Tibial nerve (tissue), 4 donors: ENCODE results near the gene IFIT1B.

Source experiments
- EP300 ChIP-seq, 2 donors: sonication (generic); formaldehyde crosslinking; IDR thresholded peaks; one replicate each; pipeline ENCODE4 v1.6.1; 2017; ENCODE audit warnings: antibody characterized with exemption in 2 of 2, mild to moderate bottlenecking in 1 of 2
- POLR2A ChIP-seq, 2 donors: fragments of 450-650 bp; IDR thresholded peaks; one replicate each; pipeline ENCODE4 v1.6.1; 2017; ENCODE audit warnings: antibody characterized with exemption in 2 of 2, mild to moderate bottlenecking in 2 of 2, moderate library complexity in 2 of 2
- TF ChIP-seq, protein P1 (sequence below), 5 experiments: fragments of 200-600 bp in 3 of 5; fragments of 450-650 bp in 2 of 5; sonication (generic) in 3 of 5; IDR thresholded peaks; one replicate each; pipeline ENCODE4 v1.5.1; 2016 to 2019; ENCODE audit warnings: antibody characterized with exemption in 5 of 5, mild to moderate bottlenecking in 3 of 5, moderate library complexity in 2 of 5

DNA sequence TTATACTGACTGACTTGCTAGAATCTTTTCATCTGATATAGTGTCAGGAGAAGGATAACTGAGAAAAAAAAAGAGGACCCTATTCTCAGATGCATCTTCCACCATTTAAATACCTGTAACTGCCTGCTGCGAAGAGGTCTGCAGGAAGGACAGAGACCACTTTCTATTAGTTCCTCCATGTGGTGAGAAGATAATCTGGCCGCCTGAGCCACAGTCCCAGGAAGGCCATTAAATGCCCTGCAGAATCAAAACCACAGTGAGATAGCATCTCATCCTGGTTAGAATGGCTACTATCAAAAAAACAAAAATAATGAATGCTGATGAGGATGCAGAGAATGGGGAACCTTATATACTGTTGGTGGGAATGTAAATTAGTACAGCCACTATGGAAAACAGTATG is 19.9 kb upstream of the IFIT1B start:
- TF ChIP-seq POLR2A (IDR thresholded peaks at IDR 0.05) (no peak), EP300 (IDR thresholded peaks at IDR 0.05) (no peak)
- TF ChIP-seq, protein P1, sequence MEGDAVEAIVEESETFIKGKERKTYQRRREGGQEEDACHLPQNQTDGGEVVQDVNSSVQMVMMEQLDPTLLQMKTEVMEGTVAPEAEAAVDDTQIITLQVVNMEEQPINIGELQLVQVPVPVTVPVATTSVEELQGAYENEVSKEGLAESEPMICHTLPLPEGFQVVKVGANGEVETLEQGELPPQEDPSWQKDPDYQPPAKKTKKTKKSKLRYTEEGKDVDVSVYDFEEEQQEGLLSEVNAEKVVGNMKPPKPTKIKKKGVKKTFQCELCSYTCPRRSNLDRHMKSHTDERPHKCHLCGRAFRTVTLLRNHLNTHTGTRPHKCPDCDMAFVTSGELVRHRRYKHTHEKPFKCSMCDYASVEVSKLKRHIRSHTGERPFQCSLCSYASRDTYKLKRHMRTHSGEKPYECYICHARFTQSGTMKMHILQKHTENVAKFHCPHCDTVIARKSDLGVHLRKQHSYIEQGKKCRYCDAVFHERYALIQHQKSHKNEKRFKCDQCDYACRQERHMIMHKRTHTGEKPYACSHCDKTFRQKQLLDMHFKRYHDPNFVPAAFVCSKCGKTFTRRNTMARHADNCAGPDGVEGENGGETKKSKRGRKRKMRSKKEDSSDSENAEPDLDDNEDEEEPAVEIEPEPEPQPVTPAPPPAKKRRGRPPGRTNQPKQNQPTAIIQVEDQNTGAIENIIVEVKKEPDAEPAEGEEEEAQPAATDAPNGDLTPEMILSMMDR (IDR thresholded peaks at IDR 0.05): no peak
